Lower leg skin (tissue), 4 donors: ENCODE measurements around the gene ATP1B4. TPM values are rescaled to one million over a fixed set of nuclear protein-coding genes. Genes with fewer than 3 reads are reported as not detected.

Experiments used
- DNase-seq, 2 donors: peaks; one replicate each; pipeline ENCODE4 v3.0.0-alpha.2; 2019; ENCODE audit warnings: low spot score in 2 of 2
- H3K4me3 ChIP-seq: fragments of 200-600 bp; sonication (generic); 2 replicates; pipeline ENCODE4 v1.5.1; 2017; ENCODE audit warnings: mild to moderate bottlenecking, low read depth; ENCODE audit not compliant: poor library complexity, severe bottlenecking
- CTCF ChIP-seq, 3 donors: fragments of 450-650 bp; IDR thresholded peaks; one replicate each; pipeline ENCODE4 v1.5.1; 2016; ENCODE audit warnings: antibody characterized with exemption in 3 of 3, mild to moderate bottlenecking in 3 of 3, moderate library complexity in 2 of 3
- POLR2A ChIP-seq, 2 donors: fragments of 450-650 bp; IDR thresholded peaks; one replicate each; pipeline ENCODE4 v1.6.1; 2016 to 2017; ENCODE audit warnings: antibody characterized with exemption in 2 of 2, mild to moderate bottlenecking in 1 of 2, moderate library complexity in 1 of 2
- WGBS, 2 donors: methylation state at CpG; one replicate each; pipeline ENCODE4 v1.1.5; 2018; 5-methylcytosine and 5-hydroxymethylcytosine counted together
- intact Hi-C: fragments of 100-400 bp; cut with DNase I; formaldehyde crosslinking; loops from one replicate; pipeline ENCODE4 v1.15.0; 2023; ENCODE audit warnings: low total_unique reads
- total RNA-seq, 4 donors: library from RNA; depleted of rRNA; stranded (reverse); fragments of >200 nt; gene quantifications; one replicate each; pipeline ENCODE4 v1.1.0, GENCODE V29; 2016

The ATP1B4 gene
- total RNA-seq, 4 donors from 2014 or later: not detected

GRCh38 chrX:120377715-120378114 lies 15.8 kb downstream of the ATP1B4 start:
- DNase-seq: no peak
- no peak for TF ChIP-seq CTCF (IDR thresholded peaks at IDR 0.05)
- TF ChIP-seq POLR2A (IDR thresholded peaks at IDR 0.05): no peak
- intact Hi-C loops: loop anchor here (10.0 kb wide), 1 partner anchor 97 kb away; no protein-coding TSS in a partner anchor
- no peak overlapping the region for H3K4me3 ChIP-seq
- WGBS, 2 donors: 69 to 80% methylated on average over 1 of the region's 1 CpG

- no peak overlapping the region for H3K4me3 ChIP-seq
- intact Hi-C loops: loop anchor here (10.0 kb wide), 1 partner anchor 96 kb away; no protein-coding TSS in a partner anchor
- 94 to 95% methylated on average over 5 of the region's 5 CpGs for WGBS, 2 donors
- no peak for DNase-seq
- TF ChIP-seq CTCF (IDR thresholded peaks at IDR 0.05): no peak
- no peak for TF ChIP-seq POLR2A (IDR thresholded peaks at IDR 0.05)
These were observed 16.7 kb downstream of the ATP1B4 start for GRCh38 chrX:120378570-120378969.

DNA sequence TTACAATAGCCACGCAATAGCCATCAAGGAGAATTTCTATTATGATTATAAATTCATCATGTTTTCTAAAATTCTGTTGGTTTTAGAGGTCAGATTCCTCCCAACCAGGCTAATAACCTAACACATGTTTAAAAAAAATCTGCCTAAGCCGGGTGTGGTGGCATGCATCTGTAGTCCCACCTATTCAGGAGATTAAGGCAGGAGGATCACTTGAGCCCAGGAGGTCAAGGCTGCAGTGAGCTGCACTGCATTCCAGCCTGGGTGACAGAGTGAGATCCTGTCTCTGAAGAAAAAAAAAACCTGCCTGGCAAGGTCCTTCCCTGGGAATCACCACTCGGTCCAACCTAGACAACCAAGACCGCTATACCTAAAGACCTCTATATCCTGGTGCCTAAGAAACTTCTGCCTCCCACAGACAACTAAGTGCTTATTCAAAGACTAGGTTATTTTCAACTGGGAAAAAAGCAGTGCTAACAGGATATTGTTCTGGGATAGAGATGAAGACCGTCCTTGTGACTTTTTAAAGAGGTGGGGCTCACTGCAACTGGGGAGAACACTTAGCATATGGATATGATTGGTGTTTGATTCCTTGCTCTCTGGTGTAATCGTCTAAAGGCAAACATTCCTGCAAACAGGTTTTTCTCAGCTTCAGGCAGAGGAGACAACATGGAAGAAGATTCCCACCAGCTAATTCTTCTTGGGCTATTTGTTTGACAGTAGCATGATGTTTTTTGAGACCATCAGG lies 18.2 kb downstream of the ATP1B4 start:
- intact Hi-C loops: loop anchor here (10.0 kb wide), 1 partner anchor 95 kb away; no protein-coding TSS in a partner anchor
- DNase-seq: no peak
- 56 to 66% methylated on average over 6 of the region's 6 CpGs for WGBS, 2 donors
- no peak overlapping the region for H3K4me3 ChIP-seq
- no peak for TF ChIP-seq CTCF (IDR thresholded peaks at IDR 0.05)
- no peak for TF ChIP-seq POLR2A (IDR thresholded peaks at IDR 0.05)

DNA sequence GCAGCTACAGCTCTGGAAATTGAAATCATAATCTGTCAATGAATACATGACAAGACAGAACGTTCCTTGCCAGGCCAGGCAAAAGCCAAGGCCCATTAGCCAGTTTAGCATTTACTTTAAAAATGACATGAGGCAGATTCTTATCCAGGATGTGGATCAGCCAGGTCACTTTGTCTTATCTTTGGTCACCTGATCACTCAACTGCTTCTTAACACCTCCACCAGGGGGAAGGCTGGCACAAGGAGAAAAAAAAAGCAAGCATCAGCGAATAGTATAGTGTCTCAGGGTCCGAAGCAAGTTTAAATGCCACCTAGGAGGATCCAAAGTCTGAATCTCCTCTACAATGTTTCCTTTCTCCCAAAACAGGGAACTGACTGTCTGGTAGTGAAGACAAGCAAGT lies 18.8 kb downstream of the ATP1B4 start:
- 14 to 29% methylated on average over 3 of the region's 3 CpGs for WGBS, 2 donors
- no peak for DNase-seq
- intact Hi-C loops: no loop called here
- H3K4me3 ChIP-seq: no peak overlapping the region
- TF ChIP-seq POLR2A (IDR thresholded peaks at IDR 0.05) (no peak), CTCF (IDR thresholded peaks at IDR 0.05) (no peak)

DNA sequence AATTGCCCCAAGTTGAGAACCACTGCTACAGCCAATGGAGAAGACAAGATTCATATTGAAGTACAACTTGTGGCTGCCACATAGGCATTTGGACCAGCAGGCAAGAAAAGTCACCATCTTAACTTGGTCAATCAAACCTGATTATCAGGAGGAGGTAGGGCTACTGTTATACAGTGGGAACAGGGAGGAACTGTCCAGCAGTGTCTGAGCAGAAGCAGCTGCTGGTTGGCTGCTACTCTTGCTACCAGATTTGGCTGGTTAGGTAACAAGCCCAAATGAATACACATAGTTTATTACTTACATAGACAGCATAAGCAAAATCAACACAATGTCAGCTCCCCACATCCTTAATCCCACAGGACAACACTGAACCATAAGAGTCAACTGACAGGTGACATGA lies 39.4 kb downstream of the ATP1B4 start:
- H3K4me3 ChIP-seq: no peak overlapping the region
- no peak for TF ChIP-seq POLR2A (IDR thresholded peaks at IDR 0.05)
- no peak for TF ChIP-seq CTCF (IDR thresholded peaks at IDR 0.05)
- DNase-seq: no peak
- intact Hi-C loops: no loop called here

DNA sequence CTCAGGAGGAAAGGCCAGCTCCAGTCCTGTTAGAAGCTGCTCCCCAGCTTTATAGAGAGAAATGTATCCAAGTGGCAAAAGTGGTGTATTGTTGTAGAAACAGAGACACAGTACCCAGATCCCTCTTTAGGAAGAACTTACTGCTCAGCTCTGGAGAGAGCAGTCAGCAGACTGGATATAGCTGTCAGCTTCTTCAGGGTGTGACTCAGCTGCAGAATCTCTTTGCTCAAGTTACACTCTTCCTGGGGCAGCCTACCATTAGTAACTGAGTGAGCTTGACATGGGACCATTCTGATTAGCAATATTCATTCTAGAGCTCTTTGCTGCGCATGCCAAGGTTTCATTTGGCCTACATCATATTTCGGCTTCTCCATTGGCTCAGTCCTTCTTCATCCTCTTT lies 40.5 kb downstream of the ATP1B4 start:
- intact Hi-C loops: no loop called here
- no peak overlapping the region for H3K4me3 ChIP-seq
- 88 to 92% methylated on average over 2 of the region's 2 CpGs for WGBS, 2 donors
- no peak for DNase-seq
- TF ChIP-seq POLR2A (IDR thresholded peaks at IDR 0.05): no peak
- TF ChIP-seq CTCF (IDR thresholded peaks at IDR 0.05): no peak
